Activated naive CD8-positive, alpha-beta T cell treated with anti-CD3 and anti-CD28 coated beads, Interleukin-2, amount 10 ng/mL, durations not matched to agents 7 days and 5 days (primary cell): ENCODE measurements around the gene AQP7. TPM values are rescaled to one million over a fixed set of nuclear protein-coding genes. Genes with fewer than 3 reads are reported as not detected.

Source experiments
- ATAC-seq: fragments of 150-1000 bp; cut with Tn5 transposase; one replicate; pipeline ENCODE4 v1.10.0; 2021; ENCODE audit warnings: low read depth, moderate library complexity
- POLR2A ChIA-PET: fragments of 350-600 bp; sonication (Branson Sonifier 250); formaldehyde crosslinking; loops from one replicate; lab custom pipeline; 2021; ENCODE audit warnings: antibody characterized with exemption; lab: Charles Lee
- DNase-seq: peaks from one replicate; pipeline ENCODE4 v3.0.0; 2021
- H3K27ac Mint-ChIP-seq: one replicate; pipeline ENCODE4 v1.8.0; 2022; ENCODE audit warnings: mild to moderate bottlenecking, mixed read lengths
- H3K27me3 Mint-ChIP-seq: one replicate; pipeline ENCODE4 v1.8.0; 2022; ENCODE audit warnings: mild to moderate bottlenecking, moderate library complexity, mixed read lengths
- H3K36me3 Mint-ChIP-seq: one replicate; pipeline ENCODE4 v1.8.0; 2021; ENCODE audit warnings: mild to moderate bottlenecking, mixed read lengths
- H3K4me1 Mint-ChIP-seq: one replicate; pipeline ENCODE4 v1.8.0; 2021; ENCODE audit warnings: mixed read lengths
- H3K4me3 Mint-ChIP-seq: one replicate; pipeline ENCODE4 v1.8.0; 2022; ENCODE audit warnings: mild to moderate bottlenecking, moderate library complexity, mixed read lengths
- H3K9me3 Mint-ChIP-seq: one replicate; pipeline ENCODE4 v1.8.0; 2021; ENCODE audit warnings: mixed read lengths
- total RNA-seq, 2 experiments: library from RNA; stranded (reverse); gene quantifications; one replicate each; pipeline ENCODE4 v1.2.3, GENCODE V29; 2021

Gene AQP7
- total RNA-seq, 2 experiments from 2014 or later = not detected

DNA sequence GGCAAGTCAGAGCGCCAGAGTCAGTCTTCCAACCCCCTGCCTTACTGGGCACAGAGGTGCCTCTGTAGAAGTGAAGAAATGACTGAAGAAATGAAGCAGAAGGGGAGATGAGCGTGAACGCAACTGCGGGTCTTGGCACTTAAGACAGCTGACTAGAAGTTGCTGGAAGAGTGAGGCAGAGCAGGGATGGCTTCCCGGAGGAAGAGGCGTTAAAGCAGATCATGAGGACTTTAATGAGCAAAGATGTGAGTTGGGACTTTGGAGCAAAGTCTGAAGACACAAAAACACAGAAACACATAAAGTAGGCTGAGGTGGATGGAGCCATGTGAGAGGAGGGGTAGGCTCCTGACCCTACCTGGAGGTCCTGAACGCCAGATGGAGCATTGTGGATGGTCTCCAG, 37.8 kb upstream of the AQP7 start:
- Mint-ChIP-seq H3K9me3 (no peaks in the 10 kb centered on the region), H3K27me3 (no peaks in the 10 kb centered on the region), H3K4me1 (peaks cover 10% of the 10 kb centered on the region), H3K4me3 (no peak overlapping the region), H3K27ac (no peak overlapping the region), H3K36me3 (no peaks in the 10 kb centered on the region)
- POLR2A ChIA-PET = no interaction called here
- ATAC-seq (no peak), DNase-seq (no peak)

DNA sequence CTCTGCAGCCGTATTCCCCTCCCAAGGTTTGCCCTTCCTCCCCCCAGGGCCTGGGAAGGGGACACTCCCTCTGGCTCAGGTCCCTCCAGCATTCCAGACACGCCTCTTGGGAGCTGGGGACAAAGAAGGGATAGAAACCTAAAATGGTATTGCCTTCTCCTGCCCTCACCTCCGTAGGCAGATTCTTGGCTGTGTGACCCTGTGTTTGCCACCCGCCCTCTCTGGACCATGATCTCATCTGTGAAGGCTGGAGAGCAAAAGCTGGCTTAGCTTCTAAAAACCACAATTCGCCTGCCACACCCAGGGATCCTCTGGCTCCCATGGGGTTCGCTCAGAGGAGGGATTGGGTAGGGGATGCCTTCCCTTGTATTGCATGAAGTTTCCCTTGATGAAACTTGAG, 37.4 kb upstream of the AQP7 start:
- no peaks in the 10 kb centered on the region for H3K27me3 Mint-ChIP-seq

DNA sequence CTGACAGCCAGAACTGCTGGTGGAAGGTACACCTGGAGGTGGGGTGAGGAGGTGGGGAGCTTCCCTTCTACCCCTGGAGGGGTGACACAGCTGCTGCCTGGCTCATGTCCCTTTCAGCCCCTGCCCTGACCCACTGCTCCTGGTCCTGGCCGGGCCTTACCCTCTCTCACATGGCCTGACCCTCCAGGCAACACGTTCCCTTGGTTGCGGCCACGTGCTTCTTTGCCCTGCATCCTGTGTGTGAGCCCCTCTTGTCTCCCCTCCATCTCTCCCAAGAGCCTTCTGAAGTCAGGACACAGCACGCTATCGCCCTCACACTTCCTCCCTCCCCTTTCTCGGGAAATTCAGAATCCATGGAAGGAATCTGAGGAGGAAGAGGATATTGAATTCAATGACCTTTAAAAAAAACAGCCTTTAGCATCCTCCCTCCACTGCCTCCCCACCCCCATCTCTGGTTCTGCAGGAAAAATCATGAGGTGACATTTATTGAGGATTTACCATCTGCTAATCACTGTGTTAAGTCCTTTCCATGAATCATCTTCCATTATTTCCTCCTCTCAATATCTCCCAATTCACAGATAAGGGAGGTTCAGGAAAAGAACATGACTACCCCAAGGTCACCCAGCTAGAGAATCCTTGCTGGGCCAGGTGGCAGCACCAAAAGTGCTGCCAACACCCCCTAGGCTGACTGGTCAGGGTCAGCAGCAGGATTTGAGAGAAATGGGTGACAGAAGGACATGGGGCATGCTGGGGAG, 36.7 kb upstream of the AQP7 start:
- DNase-seq = no peak
- no peak for ATAC-seq
- POLR2A ChIA-PET = no interaction called here
- Mint-ChIP-seq H3K36me3 (no peaks in the 10 kb centered on the region), H3K4me1 (peaks cover 11% of the 10 kb centered on the region), H3K27me3 (no peaks in the 10 kb centered on the region), H3K9me3 (no peaks in the 10 kb centered on the region), H3K27ac (no peak overlapping the region), H3K4me3 (no peak overlapping the region)

More for the DNA sequence above, 37.4 kb upstream of the AQP7 start:
- ATAC-seq (no peak), DNase-seq (no peak)
- Mint-ChIP-seq H3K4me1 (peaks cover 10% of the 10 kb centered on the region), H3K36me3 (no peaks in the 10 kb centered on the region), H3K9me3 (no peaks in the 10 kb centered on the region), H3K4me3 (no peak overlapping the region), H3K27ac (no peak overlapping the region)
- POLR2A ChIA-PET = no interaction called here

DNA sequence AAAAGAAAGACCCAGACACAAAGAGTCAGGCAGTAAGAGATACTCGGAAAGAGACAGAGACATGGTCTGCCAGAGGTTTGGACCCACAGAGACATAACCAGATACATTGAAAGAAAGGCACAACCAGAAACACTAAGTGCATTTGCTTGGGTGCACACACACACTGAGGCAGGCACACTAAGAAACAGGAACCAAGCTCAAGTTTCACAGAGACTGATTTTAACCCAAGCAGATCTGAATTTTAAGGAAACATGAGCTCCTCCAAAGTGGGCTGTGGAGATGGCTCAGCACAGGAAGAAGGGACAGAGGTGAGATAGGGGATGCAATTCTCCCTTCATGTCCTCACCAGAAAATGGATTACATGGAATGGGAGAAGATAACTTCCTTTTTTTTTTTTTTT, 35.5 kb upstream of the AQP7 start:
- H3K4me3 Mint-ChIP-seq = no peak overlapping the region

DNA sequence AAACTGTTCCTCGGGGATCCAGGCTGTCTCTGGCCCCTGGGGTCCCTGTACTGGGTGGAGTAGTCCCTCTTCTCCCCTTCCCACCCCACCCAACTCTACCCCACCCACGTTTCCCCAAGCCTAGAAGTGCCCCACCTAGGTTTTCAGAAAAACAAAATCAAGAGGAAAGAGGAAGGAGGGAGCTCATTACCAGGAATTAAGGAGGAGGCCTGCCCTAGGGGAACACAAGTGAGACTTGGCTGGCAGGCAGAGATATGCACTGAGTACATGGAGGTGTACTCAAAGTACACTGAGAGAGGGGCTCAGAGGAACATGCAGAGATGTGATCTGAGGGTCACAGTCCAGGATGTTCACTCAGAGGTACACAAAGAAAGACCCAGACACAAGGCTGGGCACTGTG, 34.8 kb upstream of the AQP7 start:
- Mint-ChIP-seq H3K27ac (peak overlapping the region; percentile 60), H3K4me1 (peaks cover 9% of the 10 kb centered on the region), H3K27me3 (no peaks in the 10 kb centered on the region), H3K4me3 (no peak overlapping the region), H3K36me3 (no peaks in the 10 kb centered on the region), H3K9me3 (no peaks in the 10 kb centered on the region)
- no peak for ATAC-seq
- POLR2A ChIA-PET = no interaction called here
- no peak for DNase-seq

More for the DNA sequence above, 35.5 kb upstream of the AQP7 start:
- Mint-ChIP-seq H3K4me1 (peaks cover 9% of the 10 kb centered on the region), H3K27ac (no peak overlapping the region), H3K36me3 (no peaks in the 10 kb centered on the region), H3K27me3 (no peaks in the 10 kb centered on the region), H3K9me3 (no peaks in the 10 kb centered on the region)
- DNase-seq (no peak), ATAC-seq (no peak)
- POLR2A ChIA-PET = no interaction called here

DNA sequence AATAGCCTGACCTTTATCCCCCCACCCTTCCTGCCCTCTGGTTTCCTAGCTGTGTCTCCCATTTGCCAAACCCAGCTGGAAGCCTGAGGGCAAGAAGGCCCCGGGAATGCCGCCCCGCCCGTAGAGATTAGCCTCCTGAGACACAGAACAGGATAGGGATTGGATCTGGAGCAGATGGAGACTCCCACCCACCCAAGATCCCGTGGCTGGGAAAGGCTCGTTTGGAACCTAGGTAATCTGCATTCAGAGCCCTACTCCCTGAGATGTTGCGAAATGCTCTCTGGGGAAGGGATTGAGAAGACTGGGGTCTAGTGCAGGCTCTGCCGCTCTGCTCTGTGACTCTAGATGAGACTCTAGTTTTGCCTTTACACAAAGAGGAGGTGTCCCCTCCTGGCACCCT, 34.1 kb upstream of the AQP7 start:
- POLR2A ChIA-PET = no interaction called here
- Mint-ChIP-seq H3K4me3 (no peak overlapping the region), H3K9me3 (no peaks in the 10 kb centered on the region), H3K27ac (no peak overlapping the region), H3K4me1 (peaks cover 9% of the 10 kb centered on the region), H3K27me3 (no peaks in the 10 kb centered on the region), H3K36me3 (no peaks in the 10 kb centered on the region)
- DNase-seq = no peak
- no peak for ATAC-seq

DNA sequence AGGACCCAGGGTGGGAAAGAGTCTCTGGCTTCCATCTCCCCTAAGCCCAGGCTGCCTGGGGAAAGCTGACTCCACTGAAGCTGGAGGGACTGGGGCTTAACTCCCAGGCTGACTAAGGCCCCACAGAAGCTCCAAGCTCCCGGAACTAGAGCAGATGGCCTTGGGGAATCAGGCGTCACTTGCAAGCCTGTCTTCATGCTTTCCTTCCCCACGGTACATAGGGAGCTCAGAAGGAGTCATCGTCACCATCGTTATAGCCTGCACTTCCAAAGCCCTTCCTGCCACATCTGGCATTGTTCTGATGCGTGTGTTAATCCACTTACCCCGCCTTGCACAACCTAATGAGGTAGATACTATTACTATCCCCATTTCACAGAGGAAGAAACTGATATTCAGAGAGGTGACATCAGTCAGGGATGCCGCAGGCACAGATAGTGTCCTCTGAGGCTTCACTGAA, 33.5 kb upstream of the AQP7 start:
- Mint-ChIP-seq H3K36me3 (no peaks in the 10 kb centered on the region), H3K4me3 (no peak overlapping the region), H3K27ac (no peak overlapping the region), H3K27me3 (no peaks in the 10 kb centered on the region), H3K4me1 (peaks cover 9% of the 10 kb centered on the region), H3K9me3 (no peaks in the 10 kb centered on the region)
- POLR2A ChIA-PET = no interaction called here
- no peak for DNase-seq
- no peak for ATAC-seq

DNA sequence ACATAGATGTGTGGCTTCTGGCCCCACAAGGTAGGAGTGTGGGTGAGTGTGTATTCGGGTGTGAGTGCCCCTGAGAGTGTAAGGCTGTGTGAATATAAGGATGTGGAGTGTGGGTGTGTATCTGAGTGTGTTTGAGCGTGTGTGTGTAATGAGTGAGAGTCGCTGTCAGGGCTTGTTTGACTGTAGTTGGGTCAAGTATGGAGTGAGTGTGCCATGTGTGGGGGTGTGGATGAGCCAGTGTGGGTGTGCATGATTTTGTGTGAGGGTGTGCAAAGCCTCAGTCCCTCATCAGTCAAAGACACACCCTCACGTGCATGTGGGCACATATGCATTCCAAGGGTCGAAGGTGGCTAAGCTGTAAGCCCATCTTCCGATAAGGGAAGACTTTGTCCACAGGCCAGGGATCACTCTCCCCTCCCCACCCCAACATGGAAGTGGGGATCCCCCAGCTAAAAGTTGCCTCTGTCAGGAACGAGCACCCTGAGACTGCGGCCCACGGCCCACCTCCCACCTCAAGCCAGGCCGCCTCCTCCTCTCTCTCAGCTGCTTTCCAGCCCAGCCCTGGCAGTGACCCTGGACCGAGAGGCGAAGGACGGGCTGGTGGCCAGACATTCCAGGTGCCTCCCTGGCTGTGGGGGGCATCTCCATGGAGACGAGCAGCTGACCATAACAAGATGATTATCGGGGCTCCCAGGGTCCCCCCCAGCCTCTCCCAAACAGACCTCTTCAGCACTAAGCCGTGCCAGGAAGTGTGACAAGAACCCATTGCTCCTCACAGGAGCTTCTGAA, 32.1 kb upstream of the AQP7 start:
- DNase-seq = no peak
- H3K27ac Mint-ChIP-seq = no peak overlapping the region
- H3K36me3 Mint-ChIP-seq = no peaks in the 10 kb centered on the region
- peaks cover 9% of the 10 kb centered on the region for H3K4me1 Mint-ChIP-seq
- ATAC-seq = no peak
- POLR2A ChIA-PET = no interaction called here
- no peaks in the 10 kb centered on the region for H3K9me3 Mint-ChIP-seq
- H3K4me3 Mint-ChIP-seq = no peak overlapping the region
- H3K27me3 Mint-ChIP-seq = no peaks in the 10 kb centered on the region

DNA sequence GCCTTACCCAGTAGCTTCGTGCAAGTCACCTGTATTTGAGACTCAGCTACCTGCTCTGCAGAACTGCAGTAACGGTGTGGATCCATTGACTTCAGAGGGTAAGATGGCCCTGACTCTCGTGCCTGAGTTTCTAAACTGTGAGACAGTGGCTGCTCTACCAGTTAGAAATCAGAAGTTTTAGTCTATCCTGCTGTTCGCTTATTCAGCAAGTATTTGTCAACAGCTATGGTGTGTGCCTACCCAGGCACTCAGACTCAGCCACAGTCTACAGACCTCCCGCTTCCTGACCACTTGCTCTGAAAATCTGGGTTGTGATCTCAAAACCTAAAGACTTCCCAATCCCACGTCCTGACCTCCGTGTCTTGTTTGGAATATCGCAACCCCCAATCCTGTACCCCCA, 31.5 kb upstream of the AQP7 start:
- ATAC-seq (no peak), DNase-seq (no peak)
- Mint-ChIP-seq H3K4me1 (peaks cover 7% of the 10 kb centered on the region), H3K9me3 (no peaks in the 10 kb centered on the region), H3K4me3 (no peak overlapping the region), H3K27me3 (no peaks in the 10 kb centered on the region), H3K27ac (no peak overlapping the region), H3K36me3 (no peaks in the 10 kb centered on the region)
- POLR2A ChIA-PET = no interaction called here

DNA sequence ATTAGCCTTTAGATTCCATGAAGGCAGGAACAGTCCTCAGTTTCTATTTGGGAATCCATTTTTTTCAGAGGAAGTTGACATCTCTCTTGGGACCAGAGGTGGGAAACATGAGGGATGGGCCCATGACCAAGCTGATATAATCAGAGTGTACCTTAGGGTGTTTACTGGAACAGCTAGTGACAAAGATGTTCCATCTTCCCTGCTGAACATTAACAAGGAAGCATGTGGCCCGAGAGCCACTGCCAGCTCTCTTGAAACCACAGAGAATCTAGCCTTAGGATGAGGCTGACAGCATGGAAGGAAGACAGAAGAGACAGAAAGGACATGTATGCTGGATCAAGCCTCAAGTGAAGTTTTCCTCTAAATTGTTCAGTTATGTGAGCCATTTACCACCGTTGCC, 29.1 kb upstream of the AQP7 start:
- H3K27ac Mint-ChIP-seq = no peak overlapping the region

DNA sequence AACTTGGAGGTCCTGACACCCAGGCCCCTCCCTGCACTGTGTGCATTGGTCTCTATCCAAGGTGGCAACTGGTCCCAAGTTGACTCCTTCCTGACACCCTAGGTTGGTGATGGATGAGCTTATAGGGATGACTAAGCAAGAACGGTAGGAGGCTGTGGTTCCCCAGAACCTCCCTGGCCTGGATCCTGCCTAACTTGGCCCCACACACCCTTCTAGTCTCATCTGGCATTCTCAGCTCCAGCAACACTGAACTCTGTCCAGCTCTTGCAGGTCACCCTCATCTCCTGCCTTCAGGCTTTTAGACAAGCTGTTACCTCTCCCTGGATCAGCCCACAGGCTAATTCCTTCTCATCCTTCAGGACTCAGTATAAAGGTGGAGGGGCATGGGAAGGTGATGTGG, 28.6 kb upstream of the AQP7 start:
- Mint-ChIP-seq H3K9me3 (no peaks in the 10 kb centered on the region), H3K4me1 (peaks cover 3% of the 10 kb centered on the region), H3K27ac (no peak overlapping the region), H3K4me3 (no peak overlapping the region), H3K27me3 (no peaks in the 10 kb centered on the region), H3K36me3 (no peaks in the 10 kb centered on the region)
- DNase-seq (no peak), ATAC-seq (no peak)
- POLR2A ChIA-PET = no interaction called here

More for the DNA sequence above, 29.1 kb upstream of the AQP7 start:
- POLR2A ChIA-PET = no interaction called here
- Mint-ChIP-seq H3K27me3 (no peaks in the 10 kb centered on the region), H3K4me1 (peaks cover 3% of the 10 kb centered on the region), H3K4me3 (no peak overlapping the region), H3K9me3 (no peaks in the 10 kb centered on the region), H3K36me3 (no peaks in the 10 kb centered on the region)
- ATAC-seq = no peak
- no peak for DNase-seq

DNA sequence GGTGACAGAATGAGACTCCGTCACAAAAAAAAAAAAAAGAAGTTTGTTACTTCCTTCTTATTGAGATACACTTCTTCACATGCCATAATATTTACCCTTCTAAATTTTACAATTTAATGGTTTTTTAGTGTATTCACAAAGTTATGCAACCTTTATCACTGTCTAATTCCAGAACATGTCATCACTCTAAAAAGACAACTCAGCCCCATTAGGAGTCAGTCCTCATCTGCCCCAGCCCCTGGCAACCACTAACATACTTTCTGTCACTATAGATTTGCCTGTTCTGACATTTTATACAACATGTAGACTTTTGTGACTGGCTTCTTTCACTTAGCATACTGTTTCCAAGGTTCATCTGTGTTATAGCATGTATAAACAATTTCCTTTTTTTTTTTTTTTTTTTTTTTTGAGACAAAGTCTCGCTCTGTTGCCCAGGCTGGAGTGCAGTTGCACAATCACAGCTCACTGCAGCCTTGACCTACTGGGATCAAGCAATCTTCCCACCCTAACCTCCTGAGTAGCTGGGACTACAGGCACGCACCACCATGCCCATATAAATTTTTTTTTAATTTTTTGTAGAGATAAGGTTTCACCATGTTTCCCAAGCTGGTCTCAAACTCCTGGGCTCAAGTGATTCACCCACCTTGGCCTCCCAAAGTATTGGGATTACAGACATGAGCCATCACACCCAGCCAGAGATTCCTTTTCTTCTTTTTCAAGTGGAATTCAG, 27.1 kb upstream of the AQP7 start:
- POLR2A ChIA-PET = no interaction called here
- Mint-ChIP-seq H3K36me3 (no peaks in the 10 kb centered on the region), H3K27ac (no peak overlapping the region), H3K27me3 (no peaks in the 10 kb centered on the region), H3K4me1 (peaks cover 3% of the 10 kb centered on the region), H3K9me3 (no peaks in the 10 kb centered on the region), H3K4me3 (no peak overlapping the region)
- no peak for DNase-seq
- no peak for ATAC-seq

DNA sequence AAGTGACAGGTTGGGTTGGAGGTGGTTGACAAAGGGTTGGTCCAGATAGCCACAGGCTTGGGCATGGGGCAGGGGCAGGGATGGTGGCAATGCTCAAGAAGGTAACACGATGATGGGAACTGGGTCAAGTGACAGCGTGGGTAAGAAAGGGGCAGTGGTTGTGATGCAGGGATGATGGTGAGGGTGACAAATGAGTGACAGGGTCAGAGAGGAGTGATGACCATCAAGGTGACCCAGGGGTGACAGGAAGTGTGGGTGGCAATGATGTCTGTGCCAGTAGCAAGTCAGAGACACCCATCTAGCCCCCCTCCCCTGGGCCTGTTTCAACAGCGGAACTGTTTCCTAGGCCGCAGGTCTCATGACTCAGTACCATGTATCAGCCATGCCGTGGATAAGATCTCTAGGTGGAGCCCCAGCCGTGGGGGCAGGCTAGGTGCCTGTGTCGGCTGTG, 24.5 kb upstream of the AQP7 start:
- ATAC-seq (no peak), DNase-seq (no peak)
- no peaks in the 10 kb centered on the region for H3K27me3 Mint-ChIP-seq
- H3K4me1 Mint-ChIP-seq = no peaks in the 10 kb centered on the region
- no peaks in the 10 kb centered on the region for H3K9me3 Mint-ChIP-seq
- no peaks in the 10 kb centered on the region for H3K36me3 Mint-ChIP-seq
- POLR2A ChIA-PET = no interaction called here
- no peak overlapping the region for H3K4me3 Mint-ChIP-seq
- no peak overlapping the region for H3K27ac Mint-ChIP-seq
